SK-N-SH treated with all-trans-retinoic acid at 6 μM for 48 hours (cell line): ENCODE results near the gene CBLB.

ENCODE experiments used
- ATAC-seq: fragments of 200-7000 bp; cut with Tn5 transposase; 3 replicates; pipeline ENCODE4 v1.9.1; 2020; ENCODE audit warnings: mild to moderate bottlenecking, moderate library complexity
- ARNTL ChIP-seq: fragments of 450-650 bp; formaldehyde crosslinking; IDR thresholded peaks from 2 replicates; pipeline ENCODE4 v1.5.0; 2020; ENCODE audit warnings: low read depth, mild to moderate bottlenecking, moderate library complexity, borderline replicate concordance
- BACH2 ChIP-seq: fragments of 250-450 bp; sonication (Bioruptor Pico); IDR thresholded peaks from 2 replicates; pipeline ENCODE4 v1.9.0; 2021; ENCODE audit warnings: mild to moderate bottlenecking, borderline replicate concordance
- CREB5 ChIP-seq: fragments of 250-450 bp; sonication (Bioruptor Pico); IDR thresholded peaks from 2 replicates; pipeline ENCODE4 v1.5.1; 2020; ENCODE audit warnings: low read depth, mild to moderate bottlenecking, moderate library complexity
- CSDC2 ChIP-seq: fragments of 250-450 bp; sonication (Bioruptor Pico); IDR thresholded peaks from 2 replicates; pipeline ENCODE4 v1.5.0; 2020; ENCODE audit warnings: mild to moderate bottlenecking, moderate library complexity
- GLIS3 ChIP-seq: fragments of 250-450 bp; sonication (Bioruptor Pico); IDR thresholded peaks from 2 replicates; pipeline ENCODE4 v1.5.0; 2020; ENCODE audit warnings: mild to moderate bottlenecking, moderate library complexity
- OSR1 ChIP-seq: fragments of 250-450 bp; sonication (Bioruptor Pico); IDR thresholded peaks from 2 replicates; pipeline ENCODE4 v1.8.0; 2022; ENCODE audit warnings: moderate library complexity, mild to moderate bottlenecking, inconsistent platforms
- POU6F1 ChIP-seq: fragments of 250-450 bp; sonication (Bioruptor Pico); IDR thresholded peaks from 2 replicates; pipeline ENCODE4 v1.8.0; 2021; ENCODE audit warnings: low read depth, mild to moderate bottlenecking, moderate library complexity, borderline replicate concordance
- PPARA ChIP-seq: fragments of 250-450 bp; sonication (Bioruptor Pico); IDR thresholded peaks from 2 replicates; pipeline ENCODE4 v1.5.0; 2020; ENCODE audit warnings: mild to moderate bottlenecking, borderline replicate concordance
- RARB ChIP-seq: fragments of 250-450 bp; sonication (Bioruptor Pico); IDR thresholded peaks from 2 replicates; pipeline ENCODE4 v1.8.0; 2021; ENCODE audit warnings: mild to moderate bottlenecking, moderate library complexity
- SNAI2 ChIP-seq: fragments of 250-450 bp; sonication (Bioruptor Pico); IDR thresholded peaks from 2 replicates; pipeline ENCODE4 v1.5.0; 2020; ENCODE audit warnings: mild to moderate bottlenecking, moderate library complexity
- TCF4 ChIP-seq: fragments of 250-450 bp; sonication (Bioruptor Pico); IDR thresholded peaks from 2 replicates; pipeline ENCODE4 v1.8.0; 2021; ENCODE audit warnings: mild to moderate bottlenecking, moderate library complexity, borderline replicate concordance
- ZC3H10 ChIP-seq: fragments of 250-450 bp; sonication (Bioruptor Pico); IDR thresholded peaks from 2 replicates; pipeline ENCODE4 v1.5.1; 2021; ENCODE audit warnings: mild to moderate bottlenecking, moderate library complexity
- ZFP3 ChIP-seq: fragments of 250-450 bp; sonication (Bioruptor Pico); IDR thresholded peaks from 2 replicates; pipeline ENCODE4 v1.5.0; 2020; ENCODE audit warnings: mild to moderate bottlenecking, moderate library complexity
- ZFP30 ChIP-seq: fragments of 450-650 bp; formaldehyde crosslinking; IDR thresholded peaks from 2 replicates; pipeline ENCODE4 v1.5.0; 2022; ENCODE audit warnings: mild to moderate bottlenecking, moderate library complexity
- ZNF565 ChIP-seq: fragments of 450-650 bp; formaldehyde crosslinking; conservative IDR thresholded peaks from 2 replicates; pipeline ENCODE4 v1.5.0; 2020; ENCODE audit warnings: low read depth, mild to moderate bottlenecking, moderate library complexity
- ZNF70 ChIP-seq: fragments of 450-650 bp; formaldehyde crosslinking; IDR thresholded peaks from 2 replicates; pipeline ENCODE4 v1.5.0; 2020; ENCODE audit warnings: mild to moderate bottlenecking, moderate library complexity
- ZNF8 ChIP-seq: fragments of 450-650 bp; formaldehyde crosslinking; IDR thresholded peaks from 2 replicates; pipeline ENCODE4 v1.5.0; 2020; ENCODE audit warnings: mild to moderate bottlenecking, moderate library complexity
- TF ChIP-seq, protein P1 (sequence below): fragments of 250-450 bp; sonication (Bioruptor Pico); IDR thresholded peaks from 2 replicates; pipeline ENCODE4 v1.8.0; 2020; ENCODE audit warnings: mild to moderate bottlenecking, moderate library complexity, borderline replicate concordance
- TF ChIP-seq, protein P2 (sequence below): fragments of 250-450 bp; sonication (Bioruptor Pico); IDR thresholded peaks from 2 replicates; pipeline ENCODE4 v1.5.0; 2020; ENCODE audit warnings: mild to moderate bottlenecking, moderate library complexity
- TF ChIP-seq, protein P3 (sequence below): fragments of 250-450 bp; sonication (Bioruptor Pico); IDR thresholded peaks from 2 replicates; pipeline ENCODE4 v1.5.1; 2021; ENCODE audit warnings: mild to moderate bottlenecking, moderate library complexity

Gene CBLB

DNA sequence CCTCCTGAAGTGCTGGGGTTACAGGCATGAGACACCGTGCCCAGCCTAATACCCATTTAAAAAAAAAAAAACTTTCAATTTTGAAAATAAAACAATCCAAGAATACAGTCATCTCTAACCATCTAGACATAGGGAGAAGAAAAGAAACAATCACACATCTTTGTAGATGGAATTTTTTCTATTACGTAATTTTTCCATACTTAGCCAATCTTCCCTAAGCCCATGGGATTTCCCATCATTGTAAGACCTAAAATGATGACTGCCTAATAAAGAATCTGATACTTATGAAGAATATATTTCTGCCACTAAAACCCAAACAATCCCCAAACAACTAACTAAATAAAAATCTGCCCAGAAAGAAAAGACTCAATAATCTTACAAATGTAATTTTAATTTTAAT is 88.7 kb downstream of the CBLB start (continued):
- TF ChIP-seq CREB5 (CRISPR knock-in tag): no peak
- TF ChIP-seq CSDC2 (CRISPR knock-in tag): no peak
- TF ChIP-seq BACH2 (CRISPR knock-in tag): no peak

DNA sequence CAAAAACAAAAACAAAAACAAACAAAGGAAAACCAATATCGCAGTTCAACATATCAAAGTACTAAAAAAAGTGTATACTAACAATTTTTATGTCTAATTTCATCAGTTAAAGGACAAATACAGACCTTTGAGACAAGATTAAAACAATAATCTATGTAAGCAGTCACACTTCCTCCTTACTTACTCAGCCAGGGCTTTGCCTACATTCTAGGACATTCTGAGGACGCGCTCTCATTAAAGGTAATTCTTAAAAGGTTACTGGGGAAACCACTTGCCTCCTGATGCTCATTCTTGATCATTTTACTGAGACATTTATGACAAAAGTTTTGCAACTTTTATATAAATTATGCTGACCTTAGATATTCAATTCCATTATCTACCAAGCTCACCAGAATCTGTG is 93.4 kb downstream of the CBLB start:
- TF ChIP-seq ARNTL (no peak), ZFP30 (no peak), ZNF565 (CRISPR knock-in tag) (no peak), SNAI2 (CRISPR knock-in tag) (no peak), OSR1 (CRISPR knock-in tag) (no peak), GLIS3 (CRISPR knock-in tag) (no peak), TCF4 (CRISPR knock-in tag) (no peak), ZFP3 (CRISPR knock-in tag) (no peak), ZNF8 (no peak), PPARA (CRISPR knock-in tag) (no peak), ZC3H10 (no peak), BACH2 (CRISPR knock-in tag) (no peak), CSDC2 (CRISPR knock-in tag) (no peak), CREB5 (CRISPR knock-in tag) (no peak)
- TF ChIP-seq, protein P1, sequence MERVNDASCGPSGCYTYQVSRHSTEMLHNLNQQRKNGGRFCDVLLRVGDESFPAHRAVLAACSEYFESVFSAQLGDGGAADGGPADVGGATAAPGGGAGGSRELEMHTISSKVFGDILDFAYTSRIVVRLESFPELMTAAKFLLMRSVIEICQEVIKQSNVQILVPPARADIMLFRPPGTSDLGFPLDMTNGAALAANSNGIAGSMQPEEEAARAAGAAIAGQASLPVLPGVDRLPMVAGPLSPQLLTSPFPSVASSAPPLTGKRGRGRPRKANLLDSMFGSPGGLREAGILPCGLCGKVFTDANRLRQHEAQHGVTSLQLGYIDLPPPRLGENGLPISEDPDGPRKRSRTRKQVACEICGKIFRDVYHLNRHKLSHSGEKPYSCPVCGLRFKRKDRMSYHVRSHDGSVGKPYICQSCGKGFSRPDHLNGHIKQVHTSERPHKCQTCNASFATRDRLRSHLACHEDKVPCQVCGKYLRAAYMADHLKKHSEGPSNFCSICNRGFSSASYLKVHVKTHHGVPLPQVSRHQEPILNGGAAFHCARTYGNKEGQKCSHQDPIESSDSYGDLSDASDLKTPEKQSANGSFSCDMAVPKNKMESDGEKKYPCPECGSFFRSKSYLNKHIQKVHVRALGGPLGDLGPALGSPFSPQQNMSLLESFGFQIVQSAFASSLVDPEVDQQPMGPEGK (CRISPR knock-in tag): no peak
- TF ChIP-seq, protein P2, sequence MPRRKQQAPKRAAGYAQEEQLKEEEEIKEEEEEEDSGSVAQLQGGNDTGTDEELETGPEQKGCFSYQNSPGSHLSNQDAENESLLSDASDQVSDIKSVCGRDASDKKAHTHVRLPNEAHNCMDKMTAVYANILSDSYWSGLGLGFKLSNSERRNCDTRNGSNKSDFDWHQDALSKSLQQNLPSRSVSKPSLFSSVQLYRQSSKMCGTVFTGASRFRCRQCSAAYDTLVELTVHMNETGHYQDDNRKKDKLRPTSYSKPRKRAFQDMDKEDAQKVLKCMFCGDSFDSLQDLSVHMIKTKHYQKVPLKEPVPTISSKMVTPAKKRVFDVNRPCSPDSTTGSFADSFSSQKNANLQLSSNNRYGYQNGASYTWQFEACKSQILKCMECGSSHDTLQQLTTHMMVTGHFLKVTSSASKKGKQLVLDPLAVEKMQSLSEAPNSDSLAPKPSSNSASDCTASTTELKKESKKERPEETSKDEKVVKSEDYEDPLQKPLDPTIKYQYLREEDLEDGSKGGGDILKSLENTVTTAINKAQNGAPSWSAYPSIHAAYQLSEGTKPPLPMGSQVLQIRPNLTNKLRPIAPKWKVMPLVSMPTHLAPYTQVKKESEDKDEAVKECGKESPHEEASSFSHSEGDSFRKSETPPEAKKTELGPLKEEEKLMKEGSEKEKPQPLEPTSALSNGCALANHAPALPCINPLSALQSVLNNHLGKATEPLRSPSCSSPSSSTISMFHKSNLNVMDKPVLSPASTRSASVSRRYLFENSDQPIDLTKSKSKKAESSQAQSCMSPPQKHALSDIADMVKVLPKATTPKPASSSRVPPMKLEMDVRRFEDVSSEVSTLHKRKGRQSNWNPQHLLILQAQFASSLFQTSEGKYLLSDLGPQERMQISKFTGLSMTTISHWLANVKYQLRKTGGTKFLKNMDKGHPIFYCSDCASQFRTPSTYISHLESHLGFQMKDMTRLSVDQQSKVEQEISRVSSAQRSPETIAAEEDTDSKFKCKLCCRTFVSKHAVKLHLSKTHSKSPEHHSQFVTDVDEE: no peak
- ATAC-seq: no peak

DNA sequence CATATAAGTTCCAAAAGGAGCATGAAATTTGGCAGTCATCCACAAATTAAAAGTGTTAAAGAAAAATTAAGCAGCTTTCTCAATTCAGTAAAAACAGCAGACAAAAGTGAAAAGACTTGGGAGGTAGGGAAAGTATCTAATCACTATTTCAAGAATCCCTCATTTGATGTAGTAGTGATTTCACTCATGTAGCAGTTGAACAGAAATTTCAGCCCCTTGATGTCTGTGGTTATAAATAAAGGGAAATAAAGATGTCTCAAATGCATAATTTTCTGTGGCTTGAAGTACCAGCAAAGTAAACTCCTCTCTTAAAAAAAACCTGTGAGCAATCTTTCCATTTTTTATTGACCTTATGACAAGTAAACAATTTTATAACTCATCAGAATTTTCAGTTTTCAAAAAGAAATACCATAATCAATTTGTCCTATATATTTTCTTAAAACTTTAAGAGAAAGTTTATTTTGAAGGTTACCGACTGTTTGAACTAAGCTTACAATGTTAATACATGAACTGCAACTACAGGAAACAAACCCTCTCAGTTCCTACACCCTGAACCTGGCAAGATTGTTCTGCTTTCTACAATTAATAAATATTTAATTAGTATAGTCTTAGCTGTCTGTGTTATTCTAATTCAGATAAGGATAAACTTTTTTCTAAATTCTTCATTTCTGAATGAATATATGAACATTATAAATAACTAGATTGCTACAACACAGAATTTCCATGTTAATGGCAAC is 94.2 kb downstream of the CBLB start:
- no peak for ATAC-seq
- TF ChIP-seq ZNF8 (no peak), ZFP30 (no peak), RARB (CRISPR knock-in tag) (no peak), POU6F1 (CRISPR knock-in tag) (no peak), ARNTL (no peak), OSR1 (CRISPR knock-in tag) (no peak), ZNF565 (CRISPR knock-in tag) (no peak), BACH2 (CRISPR knock-in tag) (no peak), ZC3H10 (no peak), TCF4 (CRISPR knock-in tag) (no peak), ZNF70 (CRISPR knock-in tag) (no peak)
- TF ChIP-seq, protein P1 (CRISPR knock-in tag): no peak
- TF ChIP-seq, protein P2: no peak
- TF ChIP-seq, protein P3, sequence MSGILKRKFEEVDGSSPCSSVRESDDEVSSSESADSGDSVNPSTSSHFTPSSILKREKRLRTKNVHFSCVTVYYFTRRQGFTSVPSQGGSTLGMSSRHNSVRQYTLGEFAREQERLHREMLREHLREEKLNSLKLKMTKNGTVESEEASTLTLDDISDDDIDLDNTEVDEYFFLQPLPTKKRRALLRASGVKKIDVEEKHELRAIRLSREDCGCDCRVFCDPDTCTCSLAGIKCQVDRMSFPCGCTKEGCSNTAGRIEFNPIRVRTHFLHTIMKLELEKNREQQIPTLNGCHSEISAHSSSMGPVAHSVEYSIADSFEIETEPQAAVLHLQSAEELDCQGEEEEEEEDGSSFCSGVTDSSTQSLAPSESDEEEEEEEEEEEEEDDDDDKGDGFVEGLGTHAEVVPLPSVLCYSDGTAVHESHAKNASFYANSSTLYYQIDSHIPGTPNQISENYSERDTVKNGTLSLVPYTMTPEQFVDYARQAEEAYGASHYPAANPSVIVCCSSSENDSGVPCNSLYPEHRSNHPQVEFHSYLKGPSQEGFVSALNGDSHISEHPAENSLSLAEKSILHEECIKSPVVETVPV (CRISPR knock-in tag): no peak
